ENCODE measurements around the gene TNF. TPM values are rescaled to one million over a fixed set of nuclear protein-coding genes. Genes with fewer than 3 reads are reported as not detected.

The TNF gene
- total and polyA plus RNA-seq, 10 donors = 5.5 to 18.3 (median 12.5) TPM

GRCh38 chr6:31572041-31572911 is 3.1 kb upstream of the TNF start, which contains the start of gene LTA:
Gene LTA, plus strand, starts transcription at chr6:31572289. Its CDS starts 454 bp downstream, at chr6:31572743.
- peaks cover 43 to 100% (median 83%) of the 10 kb centered on the region in 6 donors for H3K4me1 ChIP-seq
- intact Hi-C loops (cut with DNase I; ENCODE audit: low total_unique reads) = no loop called here
- H3K27ac ChIP-seq = peak within 1 kb of the TSS; percentile 64 to 98 (median 89)
- H3K4me3 ChIP-seq = peak within 1 kb of the TSS; percentile 16 to 71 (median 42)
- 47 to 68% (median 62%) methylated on average over 27 of the region's 27 CpGs for WGBS, 5 donors
- H3K36me3 ChIP-seq = peaks cover 0 to 8% (median 0%) of the 10 kb centered on the region in 6 donors
- peak; percentile 92 for DNase-seq
- H3K9me3 ChIP-seq = no peaks in the 10 kb centered on the region
- H3K27me3 ChIP-seq (replicated peaks in 1 of 7) = no peaks in the 10 kb centered on the region
- TF ChIP-seq POLR2AphosphoS5 (IDR thresholded peaks at IDR 0.05) (peak; percentile 80 to 85 (median 85)), POLR2A (IDR thresholded peaks at IDR 0.05) (peak in 1 of 3 donors; percentile 58), CTCF (IDR thresholded peaks at IDR 0.05 in 8 of 11, conservative IDR thresholded peaks at IDR 0.05 in 3 of 11) (no peak)

- intact Hi-C loops (cut with DNase I; ENCODE audit: low total_unique reads) = no loop called here
- TF ChIP-seq POLR2AphosphoS5 (IDR thresholded peaks at IDR 0.05) = no peak
- no peak for TF ChIP-seq POLR2A (IDR thresholded peaks at IDR 0.05)
- no peak for TF ChIP-seq CTCF (IDR thresholded peaks at IDR 0.05 in 8 of 11, conservative IDR thresholded peaks at IDR 0.05 in 3 of 11)
- Histone ChIP-seq H3K4me3 (peak overlapping the region in 1 of 8 donors; percentile 71), H3K27me3 (replicated peaks in 1 of 7) (no peaks in the 10 kb centered on the region), H3K36me3 (peaks cover 0 to 20% (median 1%) of the 10 kb centered on the region in 6 donors), H3K9me3 (no peaks in the 10 kb centered on the region), H3K4me1 (peaks cover 45 to 100% (median 83%) of the 10 kb centered on the region in 6 donors), H3K27ac (peak overlapping the region; percentile 36 to 98 (median 89))
- DNase-seq = peak; percentile 58
- WGBS, 5 donors = 84 to 95% (median 90%) methylated on average over 9 of the region's 9 CpGs
These were observed 1.9 kb upstream of the TNF start for GRCh38 chr6:31573239-31574105.

- intact Hi-C loops (cut with DNase I; ENCODE audit: low total_unique reads) = no loop called here
- Histone ChIP-seq H3K9me3 (no peaks in the 10 kb centered on the region), H3K4me1 (peaks cover 39 to 100% (median 83%) of the 10 kb centered on the region in 6 donors), H3K4me3 (peak overlapping the region in 5 of 8 donors; percentile 60 to 97 (median 65)), H3K27ac (peak overlapping the region; percentile 75 to 98 (median 86)), H3K36me3 (peaks cover 0 to 22% (median 1%) of the 10 kb centered on the region in 6 donors), H3K27me3 (replicated peaks in 1 of 7) (no peaks in the 10 kb centered on the region)
- no peak for DNase-seq
- 60 to 79% (median 73%) methylated on average over 14 of the region's 14 CpGs for WGBS, 5 donors
- no peak for TF ChIP-seq POLR2AphosphoS5 (IDR thresholded peaks at IDR 0.05)
- no peak for TF ChIP-seq CTCF (IDR thresholded peaks at IDR 0.05 in 8 of 11, conservative IDR thresholded peaks at IDR 0.05 in 3 of 11)
- no peak for TF ChIP-seq POLR2A (IDR thresholded peaks at IDR 0.05)
These were observed 981 bp upstream of the TNF start for GRCh38 chr6:31574106-31575061.
